GM12892 (cell line): ENCODE results near the gene USP4.

Experiments used
- POLR2A ChIP-seq: IDR thresholded peaks from 2 replicates; pipeline ENCODE4 v1.6.1; 2011; ENCODE audit warnings: low read depth, low read length, control low read depth
- POLR2AphosphoS5 ChIP-seq: IDR thresholded peaks from 2 replicates; pipeline ENCODE4 v1.6.1; 2011; ENCODE audit warnings: low read depth, low read length, control low read depth

GRCh38 chr3:49358217-49358883 lies 18.5 kb upstream of the USP4 start, which contains the start of gene GPX1:
- TF ChIP-seq POLR2A: peak; percentile 91
- peak; percentile 89 for TF ChIP-seq POLR2AphosphoS5
